HCT116 (cell line): ENCODE results near the gene UBE2Q2. TPM values are rescaled to one million over a fixed set of nuclear protein-coding genes. Genes with fewer than 3 reads are reported as not detected.

Experiments used
- ATAC-seq: fragments of 200-7000 bp; cut with Tn5 transposase; 2 replicates; pipeline ENCODE4 v1.9.1; 2020; ENCODE audit warnings: mild to moderate bottlenecking, moderate library complexity
- BruUV-seq: library from RNA; stranded (reverse); fragments of 400-500 nt; replicated peaks from 2 replicates; lab custom pipeline; 2021; lab: Mats Ljungman, UMichigan
- CTCF ChIA-PET: fragments of 300-600 bp; sonication (Branson Sonifier 250); formaldehyde crosslinking; loops from one replicate; lab custom pipeline; 2021; ENCODE audit warnings: antibody characterized with exemption; lab: Charles Lee
- POLR2A ChIA-PET: fragments of 300-600, 350-600 bp; sonication (Branson Sonifier 250); formaldehyde crosslinking; loops from one replicate; lab custom pipeline; 2021; ENCODE audit warnings: antibody characterized with exemption; lab: Charles Lee
- RAD21 ChIA-PET, 2 experiments: fragments of 300-600 bp; sonication (Branson Sonifier 250); formaldehyde crosslinking; loops; one replicate each; lab custom pipeline; 2023; ENCODE audit warnings: low total read pairs in 2 of 2; ENCODE audit not compliant: uncharacterized antibody in 2 of 2, unreplicated experiment in 2 of 2, low non-redundant PET in 1 of 2; lab: Charles Lee
- DNase-seq: peaks from one replicate; pipeline ENCODE4 v3.0.0-alpha.2; 2010; ENCODE audit warnings: low read depth, low spot score
- H2AFZ ChIP-seq: fragments of 200-600 bp; shearing (Covaris generic), sonication (generic); 2 replicates; pipeline ENCODE4 v1.6.1; 2017; ENCODE audit warnings: low read depth, mixed run types, mixed read lengths, antibody characterized with exemption, low read length; ENCODE audit not compliant: poor library complexity, severe bottlenecking
- H3K27ac ChIP-seq: 2 replicates; pipeline ENCODE4 v1.5.1; 2012; ENCODE audit warnings: low read depth, low read length
- H3K27me3 ChIP-seq: fragments of 200-600 bp; sonication (generic); 2 replicates; pipeline ENCODE4 v1.6.1; 2016; ENCODE audit warnings: mixed run types, low read length, mixed read lengths; ENCODE audit not compliant: insufficient read depth
- H3K36me3 ChIP-seq, 2 experiments: fragments of 200-500 bp in 1 of 2; fragments of 200-600 bp in 1 of 2; sonication (Bioruptor generic) in 1 of 2; sonication (generic) in 1 of 2; 2 replicates each; pipeline versions ENCODE4 v1.5.1 to v1.6.1; 2014 to 2016; ENCODE audit warnings: low read length in 2 of 2, inconsistent platforms in 1 of 2, mixed read lengths in 1 of 2, mixed run types in 1 of 2; ENCODE audit not compliant: insufficient read depth in 2 of 2, control insufficient read depth in 1 of 2
- H3K4me1 ChIP-seq, 2 experiments: fragments of 200-600 bp in 1 of 2; sonication (generic) in 1 of 2; 2 replicates each; pipeline versions ENCODE4 v1.5.1 to v1.6.1; 2012 to 2017; ENCODE audit warnings: low read length in 2 of 2, inconsistent platforms in 1 of 2, mild to moderate bottlenecking in 1 of 2, mixed read lengths in 1 of 2, mixed run types in 1 of 2, moderate library complexity in 1 of 2; ENCODE audit not compliant: insufficient read depth in 2 of 2, control insufficient read depth in 1 of 2
- H3K4me2 ChIP-seq: fragments of 200-600 bp; sonication (generic); 2 replicates; pipeline ENCODE4 v1.6.1; 2017; ENCODE audit warnings: mixed run types, low read length, mixed read lengths
- H3K4me3 ChIP-seq, 2 experiments: fragments of 200-600 bp in 1 of 2; sonication (generic) in 1 of 2; replicated peaks in 1 of 2; 2 replicates each; pipeline ENCODE4 v1.5.1; 2011 to 2016; ENCODE audit warnings: low read length in 2 of 2, control low read depth in 1 of 2, low read depth in 1 of 2, mild to moderate bottlenecking in 1 of 2, mixed read lengths in 1 of 2, mixed run types in 1 of 2
- H3K79me2 ChIP-seq: fragments of 200-600 bp; sonication (generic); 2 replicates; pipeline ENCODE4 v1.6.1; 2017; ENCODE audit warnings: mild to moderate bottlenecking, mixed run types, low read length, moderate library complexity, mixed read lengths; ENCODE audit not compliant: insufficient read depth
- H3K9ac ChIP-seq: fragments of 200-600 bp; sonication (generic); 2 replicates; pipeline ENCODE4 v1.6.1; 2016; ENCODE audit warnings: low read length, mixed read lengths
- H3K9me2 ChIP-seq: fragments of 200-600 bp; sonication (generic), shearing (Covaris generic); 2 replicates; pipeline ENCODE4 v1.6.1; 2017; ENCODE audit warnings: mixed run types, mild to moderate bottlenecking, moderate library complexity; ENCODE audit not compliant: insufficient read depth
- H3K9me3 ChIP-seq, 2 experiments: fragments of 200-500 bp in 1 of 2; fragments of 200-600 bp in 1 of 2; sonication (Bioruptor generic) in 1 of 2; sonication (generic) in 1 of 2; 2 replicates each; pipeline ENCODE4 v1.6.1; 2014 to 2017; ENCODE audit warnings: low read length in 2 of 2, mixed read lengths in 2 of 2, inconsistent platforms in 1 of 2, low read depth in 1 of 2, mild to moderate bottlenecking in 1 of 2, mixed run types in 1 of 2, moderate library complexity in 1 of 2; ENCODE audit not compliant: control insufficient read depth in 1 of 2, insufficient read depth in 1 of 2
- H4K20me1 ChIP-seq: fragments of 200-600 bp; sonication (generic), shearing (Covaris generic); 2 replicates; pipeline ENCODE4 v1.6.1; 2017; ENCODE audit warnings: mixed run types, mild to moderate bottlenecking, moderate library complexity; ENCODE audit not compliant: insufficient read depth
- CBX3 ChIP-seq: IDR thresholded peaks from 2 replicates; pipeline ENCODE4 v1.6.1; 2012; ENCODE audit warnings: low read depth
- EGR1 ChIP-seq: IDR thresholded peaks from 2 replicates; pipeline ENCODE4 v1.6.1; 2012; ENCODE audit warnings: low read depth
- EZH2phosphoT487 ChIP-seq: fragments of 200-600 bp; IDR thresholded peaks from 2 replicates; pipeline ENCODE4 v1.6.1; 2018; ENCODE audit warnings: antibody characterized with exemption, borderline replicate concordance
- POLR2A ChIP-seq: IDR thresholded peaks from 2 replicates; pipeline ENCODE4 v1.7.0; 2011; ENCODE audit warnings: borderline replicate concordance; ENCODE audit not compliant: insufficient read depth, insufficient read length; ENCODE audit errors: extremely low read depth
- RAD21 ChIP-seq: IDR thresholded peaks from 2 replicates; pipeline ENCODE4 v1.6.1; 2012; ENCODE audit warnings: low read depth, mild to moderate bottlenecking
- SIN3A ChIP-seq: IDR thresholded peaks from 2 replicates; pipeline ENCODE4 v1.6.1; 2012; ENCODE audit warnings: low read depth
- SRF ChIP-seq: IDR thresholded peaks from 2 replicates; pipeline ENCODE4 v1.6.1; 2012; ENCODE audit warnings: low read depth
- YY1 ChIP-seq: IDR thresholded peaks from 2 replicates; pipeline ENCODE4 v1.6.1; 2011; ENCODE audit warnings: low read length, low read depth, moderate library complexity, mild to moderate bottlenecking; ENCODE audit not compliant: insufficient replicate concordance; ENCODE audit errors: extremely low read depth
- intact Hi-C: fragments of 100-400 bp; cut with micrococcal nuclease; formaldehyde crosslinking; loops from 2 replicates; pipeline ENCODE4 v1.10.0; 2022
- total RNA-seq: library from RNA; stranded (reverse); gene quantifications from one replicate; pipeline ENCODE4 v1.2.1, GENCODE V29; 2021; ENCODE audit not compliant: unreplicated experiment
- TF ChIP-seq, protein P1 (sequence below): IDR thresholded peaks from 2 replicates; pipeline ENCODE4 v1.6.1; 2012; ENCODE audit warnings: low read depth
- TF ChIP-seq, protein P2 (sequence below), 3 experiments: fragments of 200-600 bp in 1 of 3; sonication (generic) in 1 of 3; IDR thresholded peaks in 2 of 3; conservative IDR thresholded peaks in 1 of 3; 2 replicates each; pipeline ENCODE4 v1.5.1; 2012 to 2017; ENCODE audit warnings: low read depth in 2 of 3, low read length in 2 of 3, antibody characterized with exemption in 1 of 3, borderline replicate concordance in 1 of 3, control low read depth in 1 of 3, mild to moderate bottlenecking in 1 of 3, mixed read lengths in 1 of 3, mixed run types in 1 of 3, moderate library complexity in 1 of 3; ENCODE audit not compliant: insufficient read depth in 1 of 3

The UBE2Q2 gene
- total RNA-seq, 1 experiment from 2014 or later, result 12.3 TPM

- no peak overlapping the region for H2AFZ ChIP-seq
- no peak overlapping the region for H3K27ac ChIP-seq
- ChIA-PET CTCF (interaction anchor here (0.6 to 3.4 kb wide), 19 partner anchors 8 to 236 kb away, joined by 3 to 38 read pairs (median 4); partner anchors contain the start of gene NRG4), RAD21 (interaction anchor here (0.6 to 1.6 kb wide), 6 partner anchors 112 to 236 kb away, joined by 3 to 13 read pairs (median 4); no protein-coding TSS in a partner anchor), POLR2A (no interaction called here)
- no peak overlapping the region for H3K9ac ChIP-seq
- H3K4me1 ChIP-seq, result no peaks in the 10 kb centered on the region
- H3K27me3 ChIP-seq, result no peaks in the 10 kb centered on the region
- no peaks in the 10 kb centered on the region for H3K9me2 ChIP-seq
- BruUV-seq, result no TSS peak
- 0 out of 2 replicates have a peak, but pooled peaks cover 5% of the 10 kb centered on the region for H4K20me1 ChIP-seq
- DNase-seq (peak; percentile 48), ATAC-seq (peak; percentile 93)
- no peak overlapping the region for H3K4me2 ChIP-seq
- H3K79me2 ChIP-seq, result peaks cover 85% of the 10 kb centered on the region
- TF ChIP-seq EGR1 (no peak), POLR2A (no peak), YY1 (no peak), RAD21 (peak; percentile 78), SRF (no peak), SIN3A (no peak), EZH2phosphoT487 (no peak), CBX3 (no peak)
- TF ChIP-seq, protein P1, sequence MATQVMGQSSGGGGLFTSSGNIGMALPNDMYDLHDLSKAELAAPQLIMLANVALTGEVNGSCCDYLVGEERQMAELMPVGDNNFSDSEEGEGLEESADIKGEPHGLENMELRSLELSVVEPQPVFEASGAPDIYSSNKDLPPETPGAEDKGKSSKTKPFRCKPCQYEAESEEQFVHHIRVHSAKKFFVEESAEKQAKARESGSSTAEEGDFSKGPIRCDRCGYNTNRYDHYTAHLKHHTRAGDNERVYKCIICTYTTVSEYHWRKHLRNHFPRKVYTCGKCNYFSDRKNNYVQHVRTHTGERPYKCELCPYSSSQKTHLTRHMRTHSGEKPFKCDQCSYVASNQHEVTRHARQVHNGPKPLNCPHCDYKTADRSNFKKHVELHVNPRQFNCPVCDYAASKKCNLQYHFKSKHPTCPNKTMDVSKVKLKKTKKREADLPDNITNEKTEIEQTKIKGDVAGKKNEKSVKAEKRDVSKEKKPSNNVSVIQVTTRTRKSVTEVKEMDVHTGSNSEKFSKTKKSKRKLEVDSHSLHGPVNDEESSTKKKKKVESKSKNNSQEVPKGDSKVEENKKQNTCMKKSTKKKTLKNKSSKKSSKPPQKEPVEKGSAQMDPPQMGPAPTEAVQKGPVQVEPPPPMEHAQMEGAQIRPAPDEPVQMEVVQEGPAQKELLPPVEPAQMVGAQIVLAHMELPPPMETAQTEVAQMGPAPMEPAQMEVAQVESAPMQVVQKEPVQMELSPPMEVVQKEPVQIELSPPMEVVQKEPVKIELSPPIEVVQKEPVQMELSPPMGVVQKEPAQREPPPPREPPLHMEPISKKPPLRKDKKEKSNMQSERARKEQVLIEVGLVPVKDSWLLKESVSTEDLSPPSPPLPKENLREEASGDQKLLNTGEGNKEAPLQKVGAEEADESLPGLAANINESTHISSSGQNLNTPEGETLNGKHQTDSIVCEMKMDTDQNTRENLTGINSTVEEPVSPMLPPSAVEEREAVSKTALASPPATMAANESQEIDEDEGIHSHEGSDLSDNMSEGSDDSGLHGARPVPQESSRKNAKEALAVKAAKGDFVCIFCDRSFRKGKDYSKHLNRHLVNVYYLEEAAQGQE, result no peak
- TF ChIP-seq, protein P2, sequence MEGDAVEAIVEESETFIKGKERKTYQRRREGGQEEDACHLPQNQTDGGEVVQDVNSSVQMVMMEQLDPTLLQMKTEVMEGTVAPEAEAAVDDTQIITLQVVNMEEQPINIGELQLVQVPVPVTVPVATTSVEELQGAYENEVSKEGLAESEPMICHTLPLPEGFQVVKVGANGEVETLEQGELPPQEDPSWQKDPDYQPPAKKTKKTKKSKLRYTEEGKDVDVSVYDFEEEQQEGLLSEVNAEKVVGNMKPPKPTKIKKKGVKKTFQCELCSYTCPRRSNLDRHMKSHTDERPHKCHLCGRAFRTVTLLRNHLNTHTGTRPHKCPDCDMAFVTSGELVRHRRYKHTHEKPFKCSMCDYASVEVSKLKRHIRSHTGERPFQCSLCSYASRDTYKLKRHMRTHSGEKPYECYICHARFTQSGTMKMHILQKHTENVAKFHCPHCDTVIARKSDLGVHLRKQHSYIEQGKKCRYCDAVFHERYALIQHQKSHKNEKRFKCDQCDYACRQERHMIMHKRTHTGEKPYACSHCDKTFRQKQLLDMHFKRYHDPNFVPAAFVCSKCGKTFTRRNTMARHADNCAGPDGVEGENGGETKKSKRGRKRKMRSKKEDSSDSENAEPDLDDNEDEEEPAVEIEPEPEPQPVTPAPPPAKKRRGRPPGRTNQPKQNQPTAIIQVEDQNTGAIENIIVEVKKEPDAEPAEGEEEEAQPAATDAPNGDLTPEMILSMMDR (IDR thresholded peaks at IDR 0.05 in 2 of 3, conservative IDR thresholded peaks at IDR 0.05 in 1 of 3; ENCODE audit: borderline replicate concordance in 1 of 3, insufficient read depth in 1 of 3, low read depth in 2 of 3, low read length in 2 of 3), result peak; percentile 51 to 74 (median 68); a peak in 4 of 6 replicates
- intact Hi-C loops, result loop anchor here (1.0 to 5.0 kb wide), 2 partner anchors 112 to 190 kb away; no protein-coding TSS in a partner anchor
- no peaks in the 10 kb centered on the region for H3K9me3 ChIP-seq
- peaks cover 10 to 12% of the 10 kb centered on the region in 2 experiments; a peak in 2 of 4 replicates for H3K36me3 ChIP-seq
- no peak overlapping the region for H3K4me3 ChIP-seq
Observed at GRCh38 chr15:75921732-75922703, 78.8 kb downstream of the UBE2Q2 start.
